ENCODE measurements around the gene DMGDH. TPM values are rescaled to one million over a fixed set of nuclear protein-coding genes. Genes with fewer than 3 reads are reported as not detected.

DMGDH gene
- total and polyA plus RNA-seq, 2 of the 4 experiments (the other 2 are of a cell fraction): 0.18 TPM; not detected in 1

DNA sequence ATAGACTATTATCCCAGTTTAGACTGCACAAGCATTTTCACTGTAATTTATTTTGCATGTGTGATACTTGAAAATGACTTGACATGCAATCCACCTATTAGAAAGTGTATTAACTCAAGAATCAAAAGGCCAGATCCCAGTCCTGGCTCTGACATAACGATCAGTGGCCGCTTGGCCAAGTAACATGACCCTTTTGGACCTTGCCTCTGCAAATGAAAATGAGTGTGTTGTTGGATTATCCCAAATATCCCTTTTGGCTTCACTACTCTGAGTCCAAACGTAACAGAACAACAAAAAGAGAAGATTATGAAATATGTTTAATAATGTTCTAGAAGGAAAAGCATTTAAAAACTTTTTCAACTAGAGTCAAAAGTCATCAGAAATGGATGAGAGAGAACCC is 19.0 kb downstream of the DMGDH start:
- Histone ChIP-seq H4K8ac (ENCODE audit: low read depth in 2 of 2, low read length in 2 of 2) (no peak overlapping the region), H4K5ac (ENCODE audit: low read depth, low read length) (no peak overlapping the region), H3K9me3 (ENCODE audit: control insufficient read depth, insufficient read depth, low read length) (peaks cover 3% of the 10 kb centered on the region), H4K91ac (ENCODE audit: insufficient read depth, low read depth, low read length) (no peak overlapping the region), H2AFZ (replicated peaks; ENCODE audit: low read length, poor library complexity) (no peak overlapping the region), H3K4me3 (ENCODE audit: insufficient read depth, low read depth, low read length) (no peak overlapping the region), H3K4me2 (ENCODE audit: low read depth, low read length) (no peak overlapping the region), H4K20me1 (ENCODE audit: insufficient read depth, low read length) (no peaks in the 10 kb centered on the region), H2BK20ac (ENCODE audit: low read depth, low read length) (no peak overlapping the region), H3K18ac (ENCODE audit: low read depth, low read length) (no peak overlapping the region), H2AK9ac (replicated peaks; ENCODE audit: low read depth, low read length, poor library complexity) (no peak overlapping the region), H3K27me3 (ENCODE audit: control insufficient read depth, insufficient read depth, low read length) (peaks cover 12% of the 10 kb centered on the region), H2BK120ac (ENCODE audit: low read depth, low read length) (no peak overlapping the region), H3K9ac (ENCODE audit: low read depth, low read length) (no peak overlapping the region), H2BK5ac (ENCODE audit: low read depth, low read length, poor library complexity, severe bottlenecking) (no peak overlapping the region), H3K27ac (ENCODE audit: insufficient read depth, low read length) (no peak overlapping the region), H2AK5ac (ENCODE audit: low read depth, low read length) (no peak overlapping the region), H3K56ac (ENCODE audit: extremely low read depth, insufficient read depth, low read length) (no peak overlapping the region), H3K4ac (ENCODE audit: low read depth, low read length) (no peak overlapping the region), H2BK15ac (ENCODE audit: low read depth, low read length) (no peak overlapping the region), H3K4me1 (ENCODE audit: control insufficient read depth, insufficient read depth, low read length) (no peaks in the 10 kb centered on the region), H3K79me1 (ENCODE audit: low read depth in 1 of 2, low read length in 2 of 2) (no peaks in the 10 kb centered on the region), H3K14ac (replicated peaks; ENCODE audit: low read depth, low read length) (no peak overlapping the region), H3K23ac (ENCODE audit: low read depth, low read length) (no peak overlapping the region), H3K36me3 (ENCODE audit: control insufficient read depth, insufficient read depth, low read length) (no peaks in the 10 kb centered on the region), H3K9me1 (ENCODE audit: insufficient read depth, low read length) (no peaks in the 10 kb centered on the region)
- CTCF ChIA-PET: interaction anchor here (1.0 kb wide), 1 partner anchor 14 kb away, joined by 3 read pairs; no protein-coding TSS in a partner anchor
- WGBS, 2 experiments (ENCODE audit: extremely low coverage in 2 of 2, insufficient read length in 1 of 2): no CpG with 5 or more reads among the region's 3 CpGs
- in situ Hi-C loops (cut with MboI; ENCODE audit: low sequenced_read_pairs) (no loop called here), intact Hi-C loops (cut with micrococcal nuclease) (no loop called here), dilution Hi-C loops (cut with HindIII; ENCODE audit: low sequenced_read_pairs, unreplicated experiment) (no loop called here)
- ATAC-seq (ENCODE audit: low read depth): no peak
- no peak for DNase-seq
- POLR2A ChIA-PET (ENCODE audit: unreplicated experiment): no interaction called here
- BruUV-seq (replicated peaks): no TSS peak
- TF ChIP-seq CEBPB (IDR thresholded peaks at IDR 0.05; ENCODE audit: low read depth, low read length) (no peak), RCOR1 (IDR thresholded peaks at IDR 0.05; ENCODE audit: insufficient replicate concordance, low read length) (no peak), RAD21 (IDR thresholded peaks at IDR 0.05; ENCODE audit: low read length) (no peak), MAZ (IDR thresholded peaks at IDR 0.05; ENCODE audit: borderline replicate concordance, low read depth, low read length) (no peak), POLR2A (IDR thresholded peaks at IDR 0.05; ENCODE audit: low read depth, low read length) (no peak), NFE2L2 (IDR thresholded peaks at IDR 0.05; ENCODE audit: low read depth, low read length) (no peak), CHD1 (IDR thresholded peaks at IDR 0.05; ENCODE audit: low read depth, low read length) (no peak), SMC3 (IDR thresholded peaks at IDR 0.05; ENCODE audit: low read depth, low read length) (no peak)
- TF ChIP-seq, protein P1, sequence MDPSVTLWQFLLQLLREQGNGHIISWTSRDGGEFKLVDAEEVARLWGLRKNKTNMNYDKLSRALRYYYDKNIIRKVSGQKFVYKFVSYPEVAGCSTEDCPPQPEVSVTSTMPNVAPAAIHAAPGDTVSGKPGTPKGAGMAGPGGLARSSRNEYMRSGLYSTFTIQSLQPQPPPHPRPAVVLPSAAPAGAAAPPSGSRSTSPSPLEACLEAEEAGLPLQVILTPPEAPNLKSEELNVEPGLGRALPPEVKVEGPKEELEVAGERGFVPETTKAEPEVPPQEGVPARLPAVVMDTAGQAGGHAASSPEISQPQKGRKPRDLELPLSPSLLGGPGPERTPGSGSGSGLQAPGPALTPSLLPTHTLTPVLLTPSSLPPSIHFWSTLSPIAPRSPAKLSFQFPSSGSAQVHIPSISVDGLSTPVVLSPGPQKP (IDR thresholded peaks at IDR 0.05; ENCODE audit: borderline replicate concordance, low read depth, low read length): no peak
- TF ChIP-seq, protein P2, sequence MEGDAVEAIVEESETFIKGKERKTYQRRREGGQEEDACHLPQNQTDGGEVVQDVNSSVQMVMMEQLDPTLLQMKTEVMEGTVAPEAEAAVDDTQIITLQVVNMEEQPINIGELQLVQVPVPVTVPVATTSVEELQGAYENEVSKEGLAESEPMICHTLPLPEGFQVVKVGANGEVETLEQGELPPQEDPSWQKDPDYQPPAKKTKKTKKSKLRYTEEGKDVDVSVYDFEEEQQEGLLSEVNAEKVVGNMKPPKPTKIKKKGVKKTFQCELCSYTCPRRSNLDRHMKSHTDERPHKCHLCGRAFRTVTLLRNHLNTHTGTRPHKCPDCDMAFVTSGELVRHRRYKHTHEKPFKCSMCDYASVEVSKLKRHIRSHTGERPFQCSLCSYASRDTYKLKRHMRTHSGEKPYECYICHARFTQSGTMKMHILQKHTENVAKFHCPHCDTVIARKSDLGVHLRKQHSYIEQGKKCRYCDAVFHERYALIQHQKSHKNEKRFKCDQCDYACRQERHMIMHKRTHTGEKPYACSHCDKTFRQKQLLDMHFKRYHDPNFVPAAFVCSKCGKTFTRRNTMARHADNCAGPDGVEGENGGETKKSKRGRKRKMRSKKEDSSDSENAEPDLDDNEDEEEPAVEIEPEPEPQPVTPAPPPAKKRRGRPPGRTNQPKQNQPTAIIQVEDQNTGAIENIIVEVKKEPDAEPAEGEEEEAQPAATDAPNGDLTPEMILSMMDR (conservative IDR thresholded peaks at IDR 0.05; ENCODE audit: low read depth, low read length): no peak
